GM11168 (cell line): Measurements from ENCODE around the gene ZNF560.
"Not testable (repeated sequence)": the region's sequence is repeated elsewhere in the genome, so short reads cannot be mapped to it uniquely, and the experiment has no call there.

Experiments
- in situ Hi-C: fragments of 300-500 bp; cut with MboI; formaldehyde crosslinking; loops from one replicate; pipeline ENCODE4 v1.12.0; 2022; ENCODE audit warnings: low sequenced_read_pairs; ENCODE audit not compliant: unreplicated experiment

The ZNF560 gene

GRCh38 chr19:9498183-9498902 is at the start of gene ZNF560:
Gene ZNF560 (minus strand): TSS chr19:9498616. CDS start chr19:9475313, 23,303 bp downstream.
- in situ Hi-C loops = no loop called here

GRCh38 chr19:9547870-9548269 is 49.5 kb upstream of the ZNF560 start:
- in situ Hi-C loops = no loop called here

GRCh38 chr19:9541281-9541680 is 42.9 kb upstream of the ZNF560 start:
- in situ Hi-C loops = not testable (repeated sequence)

GRCh38 chr19:9539921-9540320 is 41.5 kb upstream of the ZNF560 start:
- in situ Hi-C loops = not testable (repeated sequence)

GRCh38 chr19:9539201-9539600 is 40.8 kb upstream of the ZNF560 start:
- in situ Hi-C loops = not testable (repeated sequence)

GRCh38 chr19:9538183-9539058 is 40.0 kb upstream of the ZNF560 start, which contains the start of gene ZNF426:
Gene ZNF426 (minus strand): TSS chr19:9538645. CDS start chr19:9536232, 2,413 bp downstream.
- in situ Hi-C loops = no loop called here

GRCh38 chr19:9535934-9536333 is 37.5 kb upstream of the ZNF560 start:
- in situ Hi-C loops = no loop called here

- in situ Hi-C loops = no loop called here
Observed at GRCh38 chr19:9531933-9532332, 33.5 kb upstream of the ZNF560 start.

- in situ Hi-C loops = no loop called here
Observed at GRCh38 chr19:9528757-9529336, 30.4 kb upstream of the ZNF560 start.

- in situ Hi-C loops = no loop called here
Observed at GRCh38 chr19:9523885-9524474, 25.6 kb upstream of the ZNF560 start.

GRCh38 chr19:9507285-9507684 is 8.9 kb upstream of the ZNF560 start:
- in situ Hi-C loops = no loop called here

GRCh38 chr19:9500796-9501195 is 2.4 kb upstream of the ZNF560 start:
- in situ Hi-C loops = no loop called here

- in situ Hi-C loops = no loop called here
Observed at GRCh38 chr19:9494096-9494495, 4.3 kb downstream of the ZNF560 start.

- in situ Hi-C loops = no loop called here
Observed at GRCh38 chr19:9487016-9487415, 11.4 kb downstream of the ZNF560 start.

GRCh38 chr19:9485140-9485539 is 13.3 kb downstream of the ZNF560 start:
- in situ Hi-C loops = no loop called here

- in situ Hi-C loops = no loop called here
Observed at GRCh38 chr19:9474975-9475374, 23.4 kb downstream of the ZNF560 start.

GRCh38 chr19:9467161-9467560 is 31.3 kb downstream of the ZNF560 start:
- in situ Hi-C loops = no loop called here

- in situ Hi-C loops = no loop called here
Observed at GRCh38 chr19:9461938-9462337, 36.5 kb downstream of the ZNF560 start.

GRCh38 chr19:9456018-9456689 is 42.3 kb downstream of the ZNF560 start:
- in situ Hi-C loops = no loop called here

- in situ Hi-C loops = no loop called here
Observed at GRCh38 chr19:9453953-9454352, 44.5 kb downstream of the ZNF560 start.
